HG03280 (cell line): ENCODE data around the gene PIK3R6.

Source experiments
- ATAC-seq: cut with Tn5 transposase; IDR thresholded peaks from one replicate; pipeline ENCODE4 v1.9.1; 2021; ENCODE audit warnings: mild to moderate bottlenecking, moderate library complexity; ENCODE audit not compliant: unreplicated experiment

PIK3R6 gene

GRCh38 chr17:8755590-8756255 is 111.8 kb downstream of the PIK3R6 start:
- no peak for ATAC-seq

- no peak for ATAC-seq
Observed at GRCh38 chr17:8754890-8755289, 112.6 kb downstream of the PIK3R6 start.

- ATAC-seq = no peak
Observed at GRCh38 chr17:8753976-8754440, 113.5 kb downstream of the PIK3R6 start.

- no peak for ATAC-seq
Observed at GRCh38 chr17:8753136-8753975, 114.1 kb downstream of the PIK3R6 start.
